ENCODE measurements around the gene UBE2E2.

The UBE2E2 gene

GRCh38 chr3:23240171-23240785 is 37.2 kb downstream of the UBE2E2 start:
- no peak for DNase-seq (ENCODE audit: low read depth)

DNA sequence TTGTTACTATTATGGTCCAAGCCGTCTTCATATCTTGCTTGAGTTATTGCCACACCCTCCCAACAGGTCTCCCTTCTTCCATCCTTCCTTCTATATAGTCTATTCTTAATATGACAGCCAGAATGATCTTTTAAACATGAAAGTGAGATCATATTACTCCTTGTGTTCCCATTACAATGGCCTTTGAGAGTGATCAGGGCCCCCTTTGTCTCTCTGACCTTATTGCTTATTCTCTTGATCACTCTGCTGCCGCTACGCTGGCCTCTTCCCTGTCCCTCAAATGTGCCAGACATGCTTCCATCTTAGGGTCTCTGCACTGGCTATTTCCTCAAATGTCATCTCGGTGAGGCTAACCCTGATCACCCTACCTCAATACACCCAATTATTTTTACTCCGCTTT is 38.1 kb downstream of the UBE2E2 start:
- DNase-seq (ENCODE audit: low read depth): no peak

DNA sequence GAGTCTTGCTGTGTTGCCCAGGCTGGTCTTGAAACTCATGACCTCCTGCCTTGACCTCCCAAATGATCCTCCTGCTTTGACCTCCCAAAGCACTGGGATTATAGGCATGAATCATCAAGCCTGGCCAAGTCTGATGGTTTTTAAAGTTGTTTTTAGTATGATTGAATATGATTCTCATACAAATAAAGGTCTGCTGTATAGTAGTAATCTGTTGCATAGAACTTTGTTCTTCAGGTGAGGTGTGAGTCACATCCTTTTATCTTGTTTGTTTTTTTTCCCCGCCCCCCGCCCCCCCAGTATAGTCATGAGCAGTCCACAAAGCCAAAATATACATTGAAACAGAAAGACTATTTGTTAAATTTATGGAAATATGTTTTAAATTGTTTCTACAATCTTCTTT is 39.0 kb downstream of the UBE2E2 start:
- DNase-seq (ENCODE audit: low read depth): no peak

- DNase-seq (ENCODE audit: low read depth): no peak
These were observed 41.4 kb downstream of the UBE2E2 start for GRCh38 chr3:23244324-23245041.

- no peak for DNase-seq (ENCODE audit: low read depth)
These were observed 43.5 kb downstream of the UBE2E2 start for GRCh38 chr3:23246651-23247050.

- DNase-seq (ENCODE audit: low read depth): no peak
These were observed 45.5 kb downstream of the UBE2E2 start for GRCh38 chr3:23248594-23249131.

DNA sequence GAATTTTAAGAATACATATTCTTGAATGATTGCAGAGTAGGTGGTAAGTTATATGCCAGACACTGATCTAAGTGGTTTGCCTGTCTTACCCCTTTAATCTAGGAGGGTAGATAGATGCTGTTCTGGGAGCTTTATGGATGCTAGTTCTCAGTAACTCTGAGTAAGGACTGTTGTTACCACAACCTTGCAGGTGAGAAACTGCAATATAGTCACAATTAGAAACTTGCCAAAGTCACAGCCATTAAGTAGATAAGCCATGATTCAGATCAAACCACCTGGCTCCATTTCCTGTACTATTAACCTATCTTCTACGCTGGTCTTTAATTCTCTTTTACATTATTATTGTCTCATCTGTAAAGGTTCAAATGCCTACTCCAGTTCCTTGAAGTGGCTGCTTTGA is 46.8 kb downstream of the UBE2E2 start:
- DNase-seq (ENCODE audit: low read depth): no peak

DNA sequence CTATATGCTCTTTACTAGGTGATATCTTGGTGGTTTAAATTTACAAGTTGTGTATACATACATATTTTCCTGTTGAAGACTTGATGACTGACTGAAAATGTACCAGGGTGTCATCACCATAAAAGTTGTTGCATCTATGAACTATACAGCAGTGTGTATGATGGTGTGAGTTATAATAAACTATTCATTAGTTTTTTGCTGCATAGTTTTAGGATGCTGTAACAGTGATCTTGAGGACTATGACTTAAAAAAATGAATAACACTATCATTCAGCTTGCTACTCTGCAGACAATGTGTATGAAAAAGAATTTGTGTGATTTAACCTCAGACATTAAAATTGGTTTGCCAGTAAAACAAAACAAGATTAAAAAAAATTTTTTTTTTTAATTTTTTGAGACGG is 49.0 kb downstream of the UBE2E2 start:
- no peak for DNase-seq (ENCODE audit: low read depth)

DNA sequence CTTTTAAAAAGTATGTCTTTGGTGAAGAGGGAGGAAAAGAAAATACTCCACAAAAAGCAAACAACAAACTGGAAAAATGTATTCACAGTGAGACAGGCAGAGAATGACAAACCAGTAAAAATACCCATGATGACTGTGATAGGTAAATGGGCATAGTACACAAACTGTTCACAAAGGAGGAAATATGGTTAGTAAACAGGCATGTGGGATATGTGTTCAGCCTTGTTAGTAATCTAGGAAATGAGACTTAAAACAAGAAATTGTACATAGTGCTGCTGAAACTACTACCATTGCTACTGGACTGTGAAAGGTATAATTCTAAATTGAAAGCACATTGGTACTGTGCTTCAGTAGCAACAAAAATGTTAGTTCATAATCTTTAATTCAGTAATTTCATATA is 50.1 kb downstream of the UBE2E2 start:
- DNase-seq (ENCODE audit: low read depth): no peak

- DNase-seq (ENCODE audit: low read depth): no peak
These were observed 51.2 kb downstream of the UBE2E2 start for GRCh38 chr3:23254282-23254681.

GRCh38 chr3:23254835-23255234 is 51.7 kb downstream of the UBE2E2 start:
- DNase-seq (ENCODE audit: low read depth): no peak

DNA sequence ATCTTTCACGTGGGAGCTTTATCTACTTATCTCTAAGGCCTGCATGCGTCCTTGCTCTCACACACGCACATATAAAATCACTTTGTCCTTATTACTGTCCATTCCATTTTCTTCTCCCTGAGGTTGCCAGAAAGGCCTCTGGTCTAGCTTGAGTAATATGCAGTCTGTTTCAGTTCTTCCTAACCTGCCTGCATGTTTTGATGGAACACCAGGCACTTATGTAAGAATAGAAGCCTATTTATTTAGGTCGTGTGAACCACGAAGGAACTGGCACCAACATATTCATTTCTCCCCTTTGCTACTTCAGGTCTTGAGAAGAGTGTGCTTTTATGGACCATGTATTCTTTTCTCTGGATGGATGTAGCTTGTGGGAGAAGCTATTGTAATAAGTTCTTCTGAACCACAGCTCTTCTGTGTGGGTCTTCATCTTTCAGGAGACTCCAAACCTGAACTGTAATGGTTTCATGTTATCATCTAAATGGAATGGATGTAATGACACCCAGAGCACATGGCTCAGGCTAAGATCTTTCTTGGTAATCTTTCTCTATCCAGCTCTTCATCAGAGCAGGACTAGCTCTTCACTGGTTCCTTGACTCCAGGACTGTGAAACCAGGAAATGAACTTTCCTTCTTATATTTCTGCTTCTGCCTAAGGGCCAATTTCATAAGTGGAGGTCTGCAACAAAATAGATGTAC is 53.8 kb downstream of the UBE2E2 start:
- no peak for DNase-seq (ENCODE audit: low read depth)

- no peak for DNase-seq (ENCODE audit: low read depth)
These were observed 55.0 kb downstream of the UBE2E2 start for GRCh38 chr3:23258110-23258509.

- DNase-seq (ENCODE audit: low read depth): no peak
These were observed 56.4 kb downstream of the UBE2E2 start for GRCh38 chr3:23259515-23259914.

GRCh38 chr3:23262766-23263165 is 59.6 kb downstream of the UBE2E2 start:
- no peak for DNase-seq (ENCODE audit: low read depth)

DNA sequence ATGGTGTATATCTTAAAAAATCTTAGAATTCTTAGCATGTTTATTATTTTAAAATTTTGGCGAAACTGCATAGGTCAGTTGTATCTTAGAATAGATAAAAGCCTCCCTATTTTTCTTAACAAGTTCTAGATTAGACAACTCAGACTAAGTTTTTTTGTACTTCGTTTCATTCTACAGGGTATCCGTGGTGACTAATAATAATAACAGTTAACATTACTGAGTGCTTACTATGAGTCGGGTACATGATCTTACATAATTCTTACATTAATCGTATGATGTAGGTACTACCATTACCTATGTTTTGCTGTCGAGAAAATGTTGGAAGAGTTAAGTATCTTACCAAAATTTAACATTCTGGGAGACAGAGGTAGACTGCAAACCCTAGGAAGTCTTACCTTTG is 60.7 kb downstream of the UBE2E2 start:
- no peak for DNase-seq (ENCODE audit: low read depth)

DNA sequence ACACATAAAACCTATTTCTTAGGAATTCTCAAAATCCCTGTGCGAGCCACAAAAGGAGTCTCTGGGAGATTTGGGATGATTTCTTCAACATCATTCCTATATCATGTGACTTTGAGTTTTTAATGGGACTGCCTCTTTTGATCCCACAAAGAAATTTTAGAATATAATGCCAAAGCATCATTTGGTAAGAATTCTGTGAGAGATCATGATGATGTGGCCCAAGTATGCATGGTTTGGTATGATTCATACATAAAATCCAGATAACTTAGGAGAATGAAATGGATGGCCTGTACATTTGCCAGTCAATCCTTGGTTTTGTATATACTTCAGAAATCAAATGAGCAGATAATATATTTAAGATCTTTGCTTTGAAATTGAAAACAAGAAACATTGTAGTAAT is 61.3 kb downstream of the UBE2E2 start:
- DNase-seq (ENCODE audit: low read depth): no peak

GRCh38 chr3:23270423-23270822 is 67.3 kb downstream of the UBE2E2 start:
- DNase-seq (ENCODE audit: low read depth): no peak

DNA sequence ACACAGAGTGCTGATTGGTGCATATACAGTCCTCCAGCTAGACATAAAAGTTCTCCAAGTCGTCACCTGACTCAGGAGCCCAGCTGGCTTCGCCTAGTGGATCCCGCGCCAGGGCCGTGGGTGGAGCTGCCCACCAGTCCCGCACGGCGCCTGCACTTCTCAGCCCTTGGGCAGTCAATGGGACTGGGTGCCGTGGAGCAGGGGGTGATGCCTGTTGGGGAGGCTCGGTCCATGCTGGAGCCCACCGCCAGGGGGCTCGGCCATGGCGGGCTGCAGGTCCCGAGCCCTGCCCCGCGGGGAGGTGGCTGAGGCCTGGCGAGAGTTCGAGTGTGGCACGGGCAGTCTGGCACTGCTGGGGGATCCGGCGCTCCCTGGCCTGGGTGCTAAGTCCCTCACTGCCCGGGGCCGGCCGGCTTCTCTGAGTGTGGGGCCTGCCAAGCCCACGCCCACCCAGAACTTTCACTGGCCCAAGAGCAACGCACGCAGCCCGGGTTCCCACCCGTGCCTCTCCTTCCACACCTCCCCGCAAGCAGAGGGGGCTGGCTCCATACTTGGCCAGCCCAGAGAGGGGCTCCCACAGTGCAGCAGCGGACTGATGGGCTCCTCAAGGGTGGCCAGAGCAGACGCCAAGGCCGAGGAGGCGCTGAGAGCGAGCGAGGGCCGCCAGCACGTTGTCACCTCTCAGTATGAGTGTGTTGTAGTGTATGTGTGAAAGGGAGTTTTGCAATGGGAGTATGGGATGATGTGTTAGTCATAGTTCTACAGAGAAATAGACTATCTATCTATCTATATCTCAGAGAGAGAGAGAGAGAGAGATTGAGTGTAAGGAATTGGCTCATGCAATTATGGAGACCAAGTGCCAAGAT is 69.0 kb downstream of the UBE2E2 start:
- no peak for DNase-seq (ENCODE audit: low read depth)

GRCh38 chr3:23272820-23273219 is 69.7 kb downstream of the UBE2E2 start:
- no peak for DNase-seq (ENCODE audit: low read depth)

GRCh38 chr3:23275061-23275460 is 71.9 kb downstream of the UBE2E2 start:
- DNase-seq (ENCODE audit: low read depth): no peak

DNA sequence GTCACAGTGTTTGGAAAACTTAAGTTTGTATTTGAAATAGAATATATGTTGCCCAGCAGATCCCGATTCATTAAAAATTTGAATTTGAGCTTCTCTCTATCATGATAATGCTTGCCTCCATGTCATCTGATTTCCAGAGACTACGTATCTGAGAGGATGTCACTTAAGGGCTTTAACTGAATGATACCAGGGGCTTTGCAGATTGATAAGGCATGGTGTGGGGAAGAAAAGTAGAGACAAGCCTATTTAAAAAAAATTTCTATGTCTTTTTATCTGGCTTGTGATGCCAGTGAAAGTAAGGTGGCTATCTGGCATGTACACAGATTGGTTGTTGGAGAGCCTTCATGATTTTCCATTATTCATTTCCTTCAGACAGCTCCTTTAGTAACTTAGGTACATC is 72.7 kb downstream of the UBE2E2 start:
- no peak for DNase-seq (ENCODE audit: low read depth)
